Endothelial cell of hepatic sinusoid (primary cell): Measurements from ENCODE around the gene INTS1.

Source experiments
- in situ Hi-C: cut with HindIII; loops from 2 replicates; pipeline ENCODE4 v1.10.0; 2017; ENCODE audit warnings: low sequenced_read_pairs

Gene INTS1

GRCh38 chr7:1433128-1433920 lies 70.9 kb downstream of the INTS1 start:
- in situ Hi-C loops: no loop called here

GRCh38 chr7:1432411-1433082 lies 71.6 kb downstream of the INTS1 start:
- in situ Hi-C loops: no loop called here

DNA sequence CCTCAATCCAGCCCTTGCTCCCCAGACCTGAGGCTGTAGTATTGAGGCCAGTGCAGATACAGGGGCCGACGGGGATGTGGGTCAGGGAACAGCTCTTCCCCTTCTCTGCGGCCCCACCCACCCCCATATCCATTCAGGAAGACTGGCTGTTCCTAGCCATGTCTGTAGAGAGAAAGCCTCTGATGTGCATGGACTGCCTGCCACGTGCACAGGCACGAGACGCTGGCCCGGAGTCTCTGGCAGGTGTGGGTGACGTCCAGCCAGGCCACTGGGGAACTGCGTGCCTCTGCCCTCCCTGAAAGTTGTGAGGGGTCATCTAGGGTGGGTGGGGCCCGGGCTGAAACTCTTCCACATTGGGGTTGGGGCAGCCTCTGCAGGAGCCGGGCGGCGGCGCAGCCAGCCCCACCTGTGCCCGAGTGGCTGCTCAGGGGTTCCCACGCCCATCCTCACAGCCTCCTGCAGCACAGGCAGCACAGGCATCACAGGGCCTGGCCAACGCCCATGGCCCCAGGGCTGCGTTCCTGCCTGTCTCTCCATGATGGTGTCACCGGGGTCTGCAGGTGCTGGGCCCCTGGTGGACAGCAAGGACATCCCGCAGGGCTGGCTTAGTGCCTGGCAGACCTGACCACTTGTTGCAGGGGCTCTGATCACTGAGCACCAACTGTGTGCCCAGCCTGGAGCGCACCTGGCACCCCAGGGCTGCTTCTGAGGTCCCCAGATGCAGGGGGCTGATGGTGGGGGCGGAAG lies 72.4 kb downstream of the INTS1 start:
- in situ Hi-C loops: no loop called here

DNA sequence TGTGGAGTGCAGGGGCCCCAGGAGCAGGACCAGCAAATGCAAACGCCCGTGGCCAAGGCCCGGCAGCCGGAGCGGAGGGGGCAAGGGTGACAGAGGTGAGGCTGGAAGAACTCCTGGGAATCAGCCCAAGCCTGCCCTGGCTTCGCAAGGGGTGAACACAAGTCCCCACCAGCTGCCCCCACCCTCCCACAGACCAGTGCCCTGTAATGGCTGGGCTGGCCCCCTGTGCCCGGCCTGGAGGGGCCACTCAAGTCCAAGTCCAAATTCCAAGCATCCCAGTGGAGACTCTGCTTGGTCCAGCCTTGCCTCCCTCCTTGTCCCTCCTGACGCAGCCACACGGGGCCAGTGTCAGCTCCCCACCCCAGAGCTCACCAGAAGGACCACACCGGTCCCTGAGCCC lies 73.0 kb downstream of the INTS1 start:
- in situ Hi-C loops: no loop called here

DNA sequence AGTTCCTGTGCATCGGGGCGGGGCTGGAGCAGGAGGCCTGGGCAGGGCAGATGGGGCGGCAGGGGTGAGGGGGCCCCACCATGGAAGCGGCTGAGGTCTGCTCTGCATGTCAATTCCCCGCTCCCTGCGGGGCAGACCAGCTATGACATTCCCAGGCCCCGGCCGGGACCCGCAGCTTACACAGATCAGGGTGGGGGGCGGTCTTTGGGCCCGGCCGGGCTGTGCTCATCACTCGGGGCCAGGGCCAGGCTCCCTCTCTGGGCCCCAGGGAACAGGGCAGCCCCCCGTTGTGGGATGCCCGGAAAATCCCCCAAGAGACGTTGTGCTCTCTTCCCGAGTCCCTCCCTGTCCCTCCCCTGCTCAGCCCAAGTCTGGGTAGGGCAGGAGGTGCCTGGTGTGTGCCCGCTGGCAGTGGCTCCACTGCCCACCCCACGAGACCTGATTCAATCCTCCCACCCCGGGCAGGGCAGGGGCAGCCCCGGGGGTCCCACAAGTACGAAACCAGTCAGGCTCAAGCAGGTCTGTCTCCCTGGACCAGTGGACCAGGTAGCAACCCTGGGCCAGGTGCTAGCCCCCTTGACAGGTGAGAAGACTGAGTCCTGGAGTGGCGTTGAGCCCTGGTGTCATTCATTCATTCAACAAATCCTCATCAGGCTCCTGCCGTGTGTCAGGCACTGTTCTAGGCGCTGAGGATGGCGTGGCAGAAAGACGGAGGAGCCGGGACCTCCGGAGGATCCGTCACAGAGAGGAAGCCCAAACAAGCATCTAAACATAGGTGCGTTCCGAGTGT lies 73.9 kb downstream of the INTS1 start:
- in situ Hi-C loops: no loop called here

DNA sequence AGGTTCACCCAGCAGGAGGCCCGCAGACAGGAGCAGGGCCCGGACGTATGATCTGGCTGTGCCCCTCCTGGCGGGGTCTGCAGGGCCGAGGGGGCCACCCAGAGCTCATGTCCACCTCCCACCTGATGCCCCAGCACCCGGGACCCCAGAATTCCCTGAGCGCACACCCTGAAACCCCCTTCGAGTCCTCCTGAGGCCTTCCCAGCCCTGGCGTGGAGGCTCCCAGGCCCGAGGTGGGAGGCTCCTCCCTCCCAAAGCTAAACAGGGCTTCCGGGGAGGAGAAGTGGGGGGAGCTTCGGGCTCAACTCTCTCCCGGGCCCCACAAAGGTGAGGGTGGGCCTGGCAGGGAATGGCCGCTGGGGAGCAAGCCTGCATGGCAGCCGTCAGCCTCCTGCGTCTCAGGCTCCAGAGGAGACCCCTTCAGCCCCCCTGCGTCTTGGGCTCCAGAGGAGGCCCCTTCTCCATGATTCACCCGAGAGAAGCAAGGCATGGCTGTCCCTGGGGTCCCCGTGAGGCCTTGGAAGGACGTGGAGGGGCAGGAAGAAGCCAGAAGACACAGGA lies 75.2 kb downstream of the INTS1 start:
- in situ Hi-C loops: no loop called here

GRCh38 chr7:1427064-1427657 lies 77.0 kb downstream of the INTS1 start:
- in situ Hi-C loops: no loop called here

- in situ Hi-C loops: no loop called here
Observed at GRCh38 chr7:1426474-1426873, 77.7 kb downstream of the INTS1 start.

DNA sequence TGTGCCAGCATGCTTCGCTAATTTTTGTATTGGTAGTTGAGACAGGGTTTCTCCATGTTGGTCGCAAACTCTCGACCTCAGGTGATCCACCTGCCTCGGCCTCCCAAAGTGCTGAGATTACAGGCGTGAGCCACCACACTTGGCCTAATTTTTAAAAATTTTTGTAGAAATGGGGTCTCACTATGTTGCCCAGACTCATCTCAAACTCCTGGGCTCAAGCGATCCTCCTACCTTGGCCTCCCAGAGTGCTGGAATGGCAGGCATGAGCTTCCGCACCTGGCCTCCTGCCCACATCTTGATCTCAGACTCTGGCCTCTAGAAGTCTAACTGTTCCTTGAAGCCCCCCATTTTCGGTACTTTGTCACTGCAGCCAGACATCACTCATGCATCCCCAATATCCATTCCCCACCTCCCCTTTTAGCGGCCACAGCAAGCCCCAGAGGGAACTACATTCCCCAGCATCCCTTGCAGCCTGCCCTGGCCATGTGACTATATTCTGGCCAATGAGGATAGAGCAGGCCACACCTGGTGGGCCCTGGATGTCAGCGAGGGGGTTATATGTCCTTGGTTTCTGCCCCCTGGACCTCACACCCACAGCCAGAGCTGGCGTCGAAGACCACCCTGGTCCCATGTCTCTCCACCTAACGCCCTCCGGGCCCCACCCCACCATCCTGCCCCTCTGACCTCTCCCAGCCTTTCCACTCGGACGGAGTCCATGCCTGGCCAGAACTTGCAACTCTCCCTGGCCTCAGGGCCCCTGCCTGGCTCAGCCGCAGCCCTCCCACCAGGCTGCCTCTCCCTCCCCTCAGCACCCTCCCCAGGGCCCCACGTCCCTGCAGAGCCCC lies 78.7 kb downstream of the INTS1 start:
- in situ Hi-C loops: no loop called here

DNA sequence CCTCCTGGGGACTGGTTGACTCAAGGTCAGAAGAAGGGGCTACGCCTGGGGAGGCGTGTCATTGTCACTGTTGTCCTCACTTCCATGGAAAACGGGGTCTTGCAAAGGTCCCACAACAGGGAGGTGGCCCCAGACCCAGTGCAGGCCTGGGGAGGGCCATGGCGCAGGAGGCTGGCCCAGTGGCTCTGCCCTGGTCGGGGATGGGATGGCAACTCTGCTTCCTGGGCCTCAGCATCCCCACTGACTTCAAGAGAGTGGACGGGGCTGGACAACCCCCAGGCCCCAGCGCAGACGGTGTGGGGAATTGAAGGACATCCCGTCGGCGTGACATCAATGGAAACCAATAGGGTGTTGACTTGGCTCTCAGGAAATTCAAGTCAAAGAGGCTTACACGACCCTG lies 80.1 kb downstream of the INTS1 start:
- in situ Hi-C loops: loop anchor here (5.0 kb wide), 1 partner anchor 127 kb away; no protein-coding TSS in a partner anchor

DNA sequence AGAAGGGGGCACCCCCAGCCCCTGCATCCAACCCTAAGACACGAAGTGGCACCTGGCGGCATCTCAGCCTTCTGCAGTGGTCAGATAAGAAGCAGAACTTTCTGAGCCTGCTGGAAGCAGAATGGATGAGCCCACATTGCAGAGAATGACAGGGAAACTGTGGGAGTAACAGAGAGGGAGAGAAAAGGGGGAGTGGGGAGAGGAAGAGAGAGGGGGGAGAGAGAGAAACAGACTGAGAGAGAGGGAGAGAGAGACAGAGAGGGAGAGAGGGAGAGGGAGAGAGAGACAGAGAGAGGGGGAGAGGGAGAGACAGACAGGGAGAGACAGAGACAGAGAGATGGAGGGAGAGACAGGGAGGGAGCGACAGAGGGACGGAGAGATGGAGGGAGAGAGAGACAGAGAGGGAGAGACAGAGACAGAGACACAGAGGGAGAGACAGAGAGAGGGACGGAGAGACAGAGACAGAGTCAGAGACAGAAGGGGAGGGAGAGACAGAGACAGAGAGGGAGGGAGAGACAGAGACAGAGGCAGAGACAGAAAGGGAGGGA lies 80.9 kb downstream of the INTS1 start:
- in situ Hi-C loops: loop anchor here (5.0 kb wide), 1 partner anchor 126 kb away; no protein-coding TSS in a partner anchor

DNA sequence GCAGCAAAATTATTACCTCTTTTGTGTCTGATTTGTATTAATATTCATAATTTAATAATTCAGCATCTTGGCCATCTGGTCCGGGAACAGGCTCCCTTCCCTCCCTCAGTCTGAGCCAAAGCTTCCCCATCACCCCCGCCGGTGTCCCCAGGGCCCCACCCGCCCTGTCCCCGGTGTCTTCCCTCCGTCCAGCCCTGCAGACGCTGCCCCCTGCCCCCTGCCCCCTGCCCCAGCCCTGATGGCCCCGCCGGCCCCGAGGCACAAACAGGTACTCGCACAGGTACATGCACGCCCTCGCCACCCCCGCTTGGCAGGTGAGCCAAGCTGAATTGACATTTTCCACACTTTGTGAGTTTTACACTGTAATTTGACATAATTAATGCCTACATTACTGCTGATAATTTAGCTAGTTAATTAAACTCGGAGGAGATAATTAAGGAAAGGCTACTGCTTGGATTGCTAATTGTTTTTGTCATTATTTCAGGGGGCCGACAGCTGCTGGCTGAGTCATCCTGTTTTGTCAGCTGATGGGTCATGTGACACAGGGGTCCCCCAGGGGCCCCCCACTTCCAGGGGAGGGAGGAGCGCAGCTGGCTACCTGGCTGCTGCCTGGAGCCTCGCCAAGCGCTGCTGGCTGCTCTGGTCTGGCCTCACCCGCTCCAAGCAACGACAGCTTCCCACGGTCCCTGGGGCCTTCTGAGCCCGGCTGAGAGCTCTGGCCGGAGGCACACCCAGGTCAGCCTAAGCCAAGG lies 81.5 kb downstream of the INTS1 start:
- in situ Hi-C loops: loop anchor here (5.0 kb wide), 1 partner anchor 125 kb away; no protein-coding TSS in a partner anchor

GRCh38 chr7:1421946-1422345 lies 82.2 kb downstream of the INTS1 start:
- in situ Hi-C loops: loop anchor here (5.0 kb wide), 1 partner anchor 125 kb away; no protein-coding TSS in a partner anchor

DNA sequence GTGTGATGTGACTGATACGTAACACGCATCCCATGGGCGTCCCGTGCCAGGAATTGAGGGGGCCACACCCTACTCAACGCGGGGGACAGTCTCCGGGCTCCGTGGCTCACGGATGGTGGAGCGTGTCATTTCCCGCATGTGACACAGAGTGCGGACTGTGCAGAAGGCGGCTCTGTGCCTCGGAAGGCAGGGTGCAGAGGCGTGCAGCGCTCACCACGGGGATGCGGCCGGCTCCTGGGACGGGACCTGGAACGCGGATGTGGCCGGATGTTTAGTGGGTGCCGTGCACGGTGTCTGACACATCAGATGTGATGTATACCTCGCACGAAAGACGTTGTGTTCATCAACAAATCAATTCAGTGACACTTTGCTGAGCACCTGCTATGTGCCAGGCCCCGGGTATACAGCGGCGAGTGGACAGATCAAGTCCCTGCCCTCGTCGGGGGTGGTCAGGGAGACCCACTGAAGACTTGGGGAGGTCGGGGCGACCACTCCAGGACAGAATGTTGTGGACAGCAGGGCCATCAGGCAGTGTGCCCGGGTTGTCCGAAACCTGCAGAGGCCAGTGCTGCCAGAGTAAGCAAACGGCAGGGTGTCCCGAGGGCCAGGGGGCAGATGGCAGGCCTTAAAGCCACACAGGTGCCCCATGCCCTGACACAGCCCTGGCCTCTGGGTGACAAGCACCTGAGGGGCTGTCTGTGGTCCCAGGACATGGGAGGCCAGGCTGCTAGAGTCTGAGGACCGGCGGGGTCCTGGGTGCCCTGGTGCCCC lies 83.0 kb downstream of the INTS1 start:
- in situ Hi-C loops: loop anchor here (5.0 kb wide), 1 partner anchor 124 kb away; no protein-coding TSS in a partner anchor
